DMS153 treated with DMSO at 0.1 percent for 48 hours (cell line): ENCODE measurements around the gene PMVK.

Experiments used
- DNase-seq: peaks from one replicate; lab custom pipeline; 2025; ENCODE audit not compliant: unreplicated experiment; lab: John Stamatoyannopoulos, UW

Gene PMVK

DNA sequence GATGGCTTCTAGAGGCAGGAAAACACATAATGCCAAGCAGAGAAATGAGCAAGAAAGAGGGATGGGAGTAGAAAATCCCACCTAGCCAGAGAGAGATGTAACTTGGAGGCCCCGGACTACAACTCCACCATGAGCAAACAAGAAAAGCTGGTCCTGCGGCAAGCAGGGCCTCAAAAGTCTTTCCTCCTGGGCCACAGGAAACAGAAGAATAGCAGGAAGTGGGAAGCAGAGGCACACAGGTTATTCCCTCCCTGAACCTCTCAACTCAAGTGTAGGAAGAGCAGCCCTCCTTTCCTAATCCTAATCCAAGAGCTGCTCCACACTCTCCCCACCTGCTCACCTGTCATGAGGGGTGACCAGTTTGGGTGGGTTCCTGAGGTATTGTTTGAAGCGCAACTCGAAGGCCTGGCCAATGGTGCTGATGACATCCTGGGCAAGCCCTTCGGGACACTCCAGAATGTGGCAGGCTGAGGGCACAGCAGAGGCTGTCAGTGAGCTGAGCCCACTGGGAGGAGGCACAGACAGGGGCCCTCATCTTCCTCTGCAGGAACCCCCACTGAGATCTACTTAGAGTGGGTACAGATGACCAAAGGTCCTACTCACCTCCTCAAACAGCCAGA, 30.9 kb upstream of the PMVK start:
- DNase-seq: no peak

DNA sequence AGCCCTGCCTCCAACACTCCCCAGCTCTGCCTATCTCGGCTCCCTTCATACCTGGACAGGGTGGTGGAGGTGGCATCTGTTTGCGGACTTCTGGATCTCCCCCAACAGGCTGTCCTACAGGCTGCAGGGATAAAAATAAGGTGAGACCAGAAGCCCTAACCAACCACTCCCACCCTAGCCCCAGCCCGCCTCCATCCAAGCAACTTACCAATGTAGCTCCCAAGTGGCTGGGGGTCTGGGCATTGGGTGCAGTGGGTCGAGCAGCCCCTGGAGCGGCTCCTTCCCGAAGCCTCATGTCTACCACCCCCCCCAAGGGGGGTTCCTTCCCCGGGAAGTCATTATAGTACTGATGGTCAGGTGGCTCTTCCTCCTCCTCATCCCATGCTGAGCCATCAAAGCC, 29.6 kb upstream of the PMVK start:
- DNase-seq: no peak

DNA sequence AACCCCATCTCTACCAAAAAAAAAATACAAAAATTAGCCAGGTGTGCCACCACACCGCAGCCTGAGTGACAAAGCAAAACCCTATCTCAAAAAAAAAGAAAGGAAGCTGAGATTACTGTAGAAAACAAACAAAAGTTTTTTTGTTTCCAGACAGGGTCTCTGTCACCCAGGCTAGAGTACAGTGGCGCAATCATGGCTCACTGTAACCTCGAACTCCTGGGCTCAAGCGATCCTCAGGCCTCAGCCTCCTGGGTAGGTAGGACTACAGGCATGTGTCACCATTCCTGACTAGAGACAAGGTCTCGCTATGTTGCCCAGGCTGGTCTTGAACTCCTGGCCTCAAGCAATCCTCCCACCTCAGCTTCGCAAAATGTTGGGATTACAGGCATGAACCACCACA, 27.8 kb upstream of the PMVK start:
- no peak for DNase-seq

DNA sequence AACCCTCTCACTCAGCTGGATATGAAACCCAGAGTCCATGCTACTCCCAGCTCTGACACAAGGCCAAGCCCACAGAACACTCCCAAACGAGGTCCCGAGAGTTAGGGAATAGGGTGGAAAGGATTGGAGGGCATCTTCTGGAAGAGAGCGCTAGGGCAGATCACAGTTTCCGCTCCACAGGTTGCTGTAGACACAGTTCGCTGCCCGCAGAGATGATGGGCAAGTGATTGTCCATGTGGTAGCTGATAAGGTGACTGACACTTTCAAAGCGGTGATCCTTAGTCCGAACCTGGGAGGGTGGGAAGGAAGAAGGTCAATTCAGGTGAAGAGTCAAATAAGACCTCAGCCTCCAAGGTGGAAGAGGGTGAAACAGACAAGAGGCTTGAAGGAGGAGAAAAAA, 27.1 kb upstream of the PMVK start:
- no peak for DNase-seq

DNA sequence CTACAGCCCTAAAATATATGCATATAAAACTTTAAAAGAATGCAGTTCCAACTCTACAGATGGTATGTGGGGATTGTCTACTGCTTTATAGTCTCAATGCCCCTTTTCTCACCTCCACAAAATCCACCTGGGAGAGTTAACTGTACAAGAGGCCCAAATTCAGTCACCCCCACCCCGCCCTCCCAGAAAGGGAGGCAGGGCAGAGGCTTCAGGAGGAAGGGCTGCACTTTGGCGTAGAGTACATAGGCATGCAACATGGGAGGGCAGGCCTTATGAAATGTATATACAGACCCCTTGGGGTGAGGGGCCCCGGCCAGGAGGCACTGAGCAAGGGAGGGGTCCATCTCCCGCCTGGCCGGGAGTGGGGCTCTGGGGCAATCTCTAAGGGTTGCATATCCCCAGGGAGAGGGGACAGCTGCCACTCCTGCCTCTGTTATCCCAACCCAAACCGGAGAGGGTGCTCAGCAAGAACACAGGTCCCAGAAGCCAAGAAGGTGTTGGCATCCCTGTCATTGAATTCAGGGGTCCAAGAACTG, 26.3 kb upstream of the PMVK start:
- DNase-seq: no peak

DNA sequence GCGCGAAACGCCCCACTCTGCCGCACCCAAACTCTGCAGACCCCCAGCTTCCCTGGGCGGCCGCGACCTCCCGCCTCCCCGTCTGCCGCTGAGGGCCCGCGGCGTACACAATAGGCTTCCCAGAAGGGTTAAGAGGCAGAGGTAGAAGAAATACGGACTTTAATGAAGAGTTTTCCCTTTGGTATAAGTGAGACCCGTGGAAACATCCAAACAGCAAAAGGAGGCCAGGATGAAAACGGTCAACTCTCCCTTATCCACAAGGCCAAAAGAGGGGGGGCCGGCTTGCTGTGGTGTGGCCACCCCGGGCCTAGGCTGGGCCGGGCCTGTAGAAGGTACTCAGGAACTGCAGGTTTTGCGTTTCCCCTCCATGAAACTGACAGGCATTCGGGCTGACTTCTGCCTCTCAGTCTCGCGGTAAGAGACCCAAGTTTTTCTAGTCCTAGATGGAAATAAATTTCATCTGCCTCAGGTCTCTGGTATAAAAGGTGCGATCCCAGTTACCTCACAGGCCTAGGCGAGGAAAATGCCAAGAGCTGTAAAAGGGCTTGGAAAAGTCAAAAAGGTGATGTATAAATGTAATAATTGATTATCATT, 25.7 kb upstream of the PMVK start:
- DNase-seq: no peak

DNA sequence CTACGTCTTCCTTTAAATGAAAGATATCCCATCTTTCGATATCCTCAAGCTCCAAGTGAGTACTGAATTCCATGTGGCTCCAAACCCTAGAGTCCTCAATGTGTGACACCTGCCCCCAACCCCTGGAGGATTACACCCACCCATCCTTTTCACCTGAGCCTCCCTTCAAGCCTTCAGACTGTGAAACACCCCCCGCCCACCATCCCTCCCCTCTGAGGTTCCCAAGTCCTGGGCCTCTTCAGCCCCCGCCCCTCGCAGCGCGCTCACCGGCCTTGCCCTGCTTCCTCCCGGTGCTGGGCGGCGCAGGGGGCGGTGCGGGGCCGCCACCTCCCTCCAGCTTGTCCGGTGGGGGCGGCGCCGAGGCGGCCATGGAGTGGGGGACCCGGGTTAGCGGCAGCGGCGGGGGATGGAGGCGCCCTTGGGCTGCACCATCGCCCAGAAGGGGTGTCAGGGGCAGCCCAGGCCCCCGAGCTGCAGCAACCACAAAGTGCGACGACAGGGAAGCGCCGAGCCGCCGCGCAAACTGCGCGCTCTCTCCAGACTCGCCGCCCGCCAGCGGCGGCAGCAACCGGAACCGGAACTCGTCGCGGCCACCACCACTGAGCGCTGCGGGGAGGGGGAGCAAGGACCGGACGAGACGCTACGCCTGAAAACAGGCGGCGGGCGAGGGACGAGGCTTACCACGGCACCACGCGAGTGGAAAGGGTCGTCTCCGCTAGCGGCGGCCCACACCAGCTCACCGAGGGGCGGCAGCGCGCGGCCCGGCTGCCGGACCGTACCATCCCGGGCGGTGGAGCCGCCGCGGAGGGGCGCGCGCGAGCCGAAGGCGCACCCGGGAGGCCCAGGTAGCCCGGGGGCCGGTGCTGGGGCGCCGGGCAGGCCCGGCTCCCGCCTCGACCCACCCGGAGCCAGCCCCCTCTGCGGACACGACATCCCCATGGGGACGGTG, 25.0 kb upstream of the PMVK start, which contains the start of gene PYGO2:
TSS of gene PYGO2 (minus strand) at position 576 of the 949 bp plus-strand sequence. CDS start at position 370, 206 bp downstream.
- peak; percentile 76 for DNase-seq

DNA sequence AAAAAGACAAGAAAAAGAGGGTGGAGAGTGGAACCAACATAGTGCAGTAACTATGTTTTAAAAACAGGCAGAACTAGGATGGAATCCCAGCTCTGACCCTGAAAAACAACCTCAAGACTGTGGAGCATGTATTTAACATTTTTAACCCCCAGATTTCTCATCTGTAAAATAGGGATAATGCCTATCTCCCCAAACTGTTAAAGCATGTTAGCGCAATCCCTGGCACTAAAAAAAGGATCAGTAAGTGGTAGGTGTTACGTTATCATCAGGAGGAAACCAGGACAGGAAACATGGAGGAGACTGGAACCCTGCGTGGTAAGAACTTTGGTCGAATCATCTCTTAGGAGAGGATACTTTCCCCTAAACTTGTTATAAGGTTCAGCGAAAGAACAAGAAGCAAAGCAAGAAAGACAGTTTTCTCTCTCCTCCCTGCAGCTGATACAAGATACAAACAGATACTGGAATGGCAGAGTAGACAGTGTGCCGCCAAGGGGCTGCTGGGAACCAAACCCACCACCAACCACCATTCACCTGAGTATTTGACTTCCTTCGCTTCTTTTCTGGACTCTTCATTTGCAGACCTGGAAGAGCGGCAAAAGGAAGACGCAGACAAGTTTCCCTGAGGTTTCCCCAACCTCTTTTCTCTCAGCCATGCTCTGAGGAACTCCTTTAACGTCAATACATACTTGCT, 24.1 kb upstream of the PMVK start:
- DNase-seq: no peak

DNA sequence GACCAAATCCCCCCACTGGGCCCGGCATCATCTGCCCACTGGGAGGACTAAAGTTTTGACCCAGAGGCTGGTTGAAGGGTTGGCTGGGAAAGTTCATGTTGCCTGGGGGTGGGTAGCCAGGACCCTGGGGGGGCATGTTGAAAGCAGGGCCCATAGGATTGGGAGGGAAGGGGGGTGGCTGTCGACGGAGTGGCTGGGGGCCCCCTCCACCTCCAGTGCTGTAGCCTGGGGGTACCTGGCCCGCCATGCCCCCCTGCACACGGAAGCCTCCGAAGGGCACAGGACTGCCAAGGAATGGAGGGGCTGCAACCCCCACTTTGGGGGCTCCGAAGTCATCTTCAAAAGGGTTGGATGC, 22.9 kb upstream of the PMVK start:
- no peak for DNase-seq

DNA sequence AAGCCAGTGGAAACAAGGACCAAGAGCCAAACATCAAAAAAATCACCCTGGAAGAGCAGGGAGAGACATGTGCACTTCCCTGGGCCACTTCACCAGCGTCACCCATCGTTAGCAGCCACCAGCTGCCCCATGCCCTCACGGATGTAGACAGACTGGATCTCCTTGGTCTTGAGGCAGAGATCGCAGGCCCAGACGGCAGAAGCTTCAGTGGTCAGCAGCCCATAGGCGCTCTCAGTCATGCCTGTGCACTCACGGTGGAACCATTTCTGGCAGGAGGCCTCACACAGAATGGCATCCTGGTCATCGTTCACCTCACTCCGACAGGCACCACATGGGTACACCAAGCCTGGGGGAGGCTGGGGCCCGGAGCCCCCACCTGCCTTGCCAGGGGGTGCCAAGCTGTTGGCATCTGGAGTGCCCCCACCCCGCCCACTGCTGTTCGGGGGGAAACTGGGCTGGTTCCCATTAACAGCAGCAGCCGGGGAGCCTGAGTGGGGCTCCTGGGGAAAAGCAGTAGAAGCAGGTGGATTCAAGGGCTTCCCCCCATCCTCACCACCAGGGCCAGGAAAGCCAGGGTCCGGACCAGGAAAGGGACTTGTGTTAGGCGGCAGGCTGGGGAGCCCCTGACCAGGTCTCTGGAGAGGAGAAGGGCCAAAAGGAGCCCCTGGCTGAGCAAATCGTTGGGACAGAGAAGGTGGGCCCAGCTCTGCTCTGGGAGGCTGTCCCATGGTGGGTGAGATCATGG, 22.3 kb upstream of the PMVK start:
- DNase-seq: no peak

DNA sequence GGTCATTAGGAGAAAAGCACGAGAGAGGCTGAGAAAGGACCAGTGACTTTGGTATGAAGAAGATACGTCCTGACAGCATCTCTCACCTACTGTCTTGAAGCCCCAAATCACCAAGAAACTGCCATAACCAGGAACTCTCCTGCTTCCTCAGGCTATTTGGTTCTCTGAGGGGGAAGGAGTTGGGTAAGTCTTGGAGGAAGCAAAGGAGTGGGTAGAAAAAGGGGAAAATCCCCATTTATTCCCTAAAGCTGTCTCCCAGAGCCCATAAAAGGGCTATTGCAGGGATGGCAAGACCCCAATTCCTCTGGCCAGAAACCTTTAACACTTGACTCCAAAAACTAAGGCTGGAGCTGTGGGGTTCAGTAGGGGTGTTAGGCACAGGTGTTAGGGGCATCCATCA, 21.5 kb upstream of the PMVK start:
- no peak for DNase-seq

DNA sequence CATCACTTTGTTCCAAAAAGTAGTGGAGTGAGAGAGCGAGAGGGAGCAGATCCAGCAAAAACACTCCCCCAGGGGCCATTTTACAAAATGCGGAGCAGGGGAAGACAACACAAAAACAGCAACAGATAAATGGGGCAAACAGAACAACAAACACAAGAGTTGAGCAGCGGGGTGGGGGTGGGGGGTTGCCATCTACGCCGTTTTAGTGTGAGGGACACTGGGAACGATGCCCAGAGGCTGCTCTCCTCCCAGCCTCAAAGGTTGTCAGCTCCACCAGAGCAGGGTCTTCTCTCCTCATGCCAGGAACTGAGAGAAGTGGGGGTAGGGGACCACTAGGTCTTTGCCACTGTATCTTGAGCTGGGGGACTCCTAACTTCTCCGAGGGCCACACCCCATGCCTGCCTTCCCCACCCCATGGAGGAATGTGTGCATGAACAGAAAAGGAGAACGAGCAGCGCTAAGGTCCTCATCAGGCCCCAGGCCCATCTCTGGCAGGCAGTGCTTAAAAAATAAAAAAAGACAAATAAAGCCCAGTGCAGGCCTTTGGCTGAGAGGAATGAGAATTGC, 20.7 kb upstream of the PMVK start:
- DNase-seq: no peak

DNA sequence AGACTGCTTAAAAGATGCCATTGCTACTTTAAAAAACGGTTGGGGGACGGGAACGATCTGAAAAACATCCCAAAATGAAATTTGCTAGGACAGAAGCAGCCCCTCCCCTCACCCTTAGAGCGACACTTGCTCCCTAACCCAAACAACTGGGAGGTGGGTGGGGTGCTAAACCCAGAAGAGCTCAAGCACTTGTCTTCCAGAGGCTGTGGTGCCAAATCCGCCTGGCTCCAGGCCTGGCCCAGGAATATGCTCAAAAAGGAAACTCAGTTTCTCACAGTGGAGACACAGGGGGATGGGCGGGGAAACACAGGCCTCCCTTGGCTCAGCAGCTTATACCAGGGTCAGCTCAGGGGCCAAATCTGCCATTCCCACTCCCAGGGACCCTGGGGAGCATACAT, 20.0 kb upstream of the PMVK start:
- no peak for DNase-seq

DNA sequence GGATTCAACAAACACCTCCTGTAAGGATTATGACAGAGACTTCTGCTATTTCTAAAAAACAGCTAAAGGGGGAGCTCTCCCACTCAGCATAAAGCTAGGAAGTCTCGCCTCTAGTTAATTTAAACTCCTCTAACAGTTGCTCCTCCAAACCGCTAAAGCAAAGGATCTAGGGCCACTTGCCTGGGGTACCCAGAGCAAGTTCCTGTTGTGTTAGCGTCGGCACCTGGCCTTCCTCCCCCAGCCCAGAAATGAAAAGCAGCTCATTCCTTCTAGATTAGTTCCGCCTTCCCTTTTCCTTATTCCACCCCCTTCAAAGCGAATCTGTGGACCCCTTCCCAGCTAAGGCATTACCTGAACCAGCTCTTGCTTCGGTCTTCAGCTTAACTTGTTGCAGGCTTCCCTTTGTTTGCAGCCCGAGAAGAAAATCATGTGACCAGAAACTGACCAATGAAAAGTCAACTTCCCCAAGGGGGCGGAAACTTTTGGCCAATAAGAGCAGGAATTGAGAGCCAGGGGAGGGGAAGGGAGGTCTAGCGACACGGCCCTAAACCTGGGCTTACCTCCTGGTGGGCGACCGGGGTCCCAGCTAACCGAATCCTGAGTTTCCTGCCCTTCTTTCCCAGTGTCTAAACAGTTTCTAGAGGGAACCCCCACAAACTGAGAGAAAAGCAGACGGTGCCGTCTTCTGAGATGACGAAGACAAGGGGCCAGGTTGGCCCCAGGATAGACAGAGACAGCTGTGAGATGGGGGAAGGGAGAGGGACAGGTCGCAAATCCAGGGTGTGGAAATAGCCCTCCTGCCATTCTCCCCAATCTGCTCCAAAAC, 19.4 kb upstream of the PMVK start, which contains the start of gene PBXIP1:
TSS of gene PBXIP1 (minus strand) at position 382 of the 826 bp plus-strand sequence. CDS start 2,378 bp downstream, outside the sequence.
- peak; percentile 99 for DNase-seq

DNA sequence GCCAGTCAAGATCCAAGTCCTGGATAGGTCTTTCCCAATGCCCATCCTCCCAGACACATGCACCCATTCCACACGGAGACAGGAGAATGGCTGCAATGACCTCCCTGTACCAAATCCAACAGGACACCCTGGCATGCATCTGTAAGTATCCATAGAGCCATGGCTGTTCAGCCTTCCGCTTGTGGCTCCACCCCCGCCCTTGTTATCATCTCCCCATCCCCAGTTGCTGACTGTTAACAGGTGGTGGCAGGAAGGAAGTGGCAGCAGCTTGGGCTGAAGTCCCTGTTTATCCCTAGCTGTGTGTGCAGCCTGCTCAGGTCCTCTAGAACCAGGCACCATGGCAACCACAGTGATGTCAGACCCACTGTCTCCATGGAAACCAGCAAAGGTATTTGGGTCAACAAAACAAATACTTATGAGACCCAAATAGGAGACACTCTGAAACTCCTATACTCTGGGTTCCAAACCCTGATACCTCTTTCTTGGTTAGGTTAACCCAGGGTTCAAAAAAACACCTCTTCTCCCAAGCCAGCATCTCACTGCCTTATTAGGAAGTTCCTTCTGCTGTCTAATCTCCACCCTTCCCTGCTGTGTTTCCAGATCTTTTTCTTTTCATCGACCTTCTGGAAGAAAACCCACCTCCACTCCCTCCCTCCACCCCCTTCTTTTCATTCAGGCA, 18.7 kb upstream of the PMVK start:
- DNase-seq: peak; percentile 71

DNA sequence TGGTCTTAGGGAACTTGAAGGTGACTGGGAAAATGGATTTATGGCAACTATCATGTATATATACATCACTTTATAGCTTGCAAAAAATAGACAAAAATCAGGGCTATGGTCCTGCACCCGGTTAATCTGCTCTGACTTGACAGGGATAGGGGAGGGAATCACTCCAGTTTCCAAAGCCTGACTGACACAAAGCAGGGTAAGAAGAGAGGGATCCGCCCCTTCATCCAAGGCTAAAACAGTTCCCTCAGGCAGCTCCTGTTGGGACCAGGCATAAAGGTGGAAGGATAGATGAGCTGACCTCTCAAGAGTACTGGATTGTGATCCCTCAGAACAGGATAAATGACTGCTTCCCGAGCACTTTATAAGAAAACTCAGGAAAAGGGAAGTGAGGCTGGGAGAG, 18.0 kb upstream of the PMVK start:
- no peak for DNase-seq

DNA sequence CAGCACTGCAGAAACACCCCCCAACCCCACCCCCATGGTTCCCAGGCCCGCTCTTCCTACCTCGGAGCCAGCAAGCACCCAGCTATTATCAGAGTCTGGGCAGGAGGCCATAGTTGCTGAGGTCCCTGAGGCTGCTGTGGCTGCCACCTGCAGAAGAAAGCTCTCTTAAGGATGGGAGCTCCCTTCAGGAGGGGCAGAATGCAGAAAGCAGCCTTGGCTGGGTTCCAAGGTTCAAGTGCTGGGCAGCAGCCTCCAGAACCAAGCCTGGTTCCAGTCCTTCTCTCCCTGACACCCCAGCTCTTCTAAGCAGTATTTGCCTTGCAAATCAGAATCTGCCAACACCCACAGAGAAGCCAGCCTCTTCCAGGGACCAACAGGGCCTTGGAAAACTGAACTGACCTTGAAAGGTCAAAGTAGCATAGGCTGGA, 17.1 kb upstream of the PMVK start:
- no peak for DNase-seq

DNA sequence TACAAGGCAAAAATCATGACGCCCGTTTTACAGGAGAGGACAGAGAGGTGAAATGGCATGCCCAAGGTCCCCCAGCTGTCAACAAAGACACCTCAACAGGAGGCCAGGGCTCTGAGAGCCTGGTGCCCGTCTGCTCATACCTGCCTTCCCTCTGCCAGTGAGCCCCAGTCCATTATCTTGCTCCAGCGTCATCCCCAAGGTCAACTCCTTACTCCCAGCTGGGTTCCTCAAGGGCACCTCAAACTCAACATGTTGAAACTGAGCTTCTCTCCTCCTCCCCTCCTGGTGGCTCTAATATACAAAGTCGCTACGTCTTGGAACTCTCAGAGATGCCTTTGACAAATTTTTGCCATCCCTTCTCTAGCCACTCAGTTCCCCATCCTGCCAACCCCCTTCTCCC, 16.1 kb upstream of the PMVK start:
- DNase-seq: no peak
